Islet of Langerhans (tissue), 1 donor: ENCODE measurements around the gene KCNMA1.
"Not testable (repeated sequence)": the region's sequence is repeated elsewhere in the genome, so short reads cannot be mapped to it uniquely, and the experiment has no call there.

Source experiments
- FAIRE-seq: peaks from one replicate; lab custom pipeline; 2011; peaks lifted over from hg19 to GRCh38; lab: Jason Lieb, UNC

Gene KCNMA1

DNA sequence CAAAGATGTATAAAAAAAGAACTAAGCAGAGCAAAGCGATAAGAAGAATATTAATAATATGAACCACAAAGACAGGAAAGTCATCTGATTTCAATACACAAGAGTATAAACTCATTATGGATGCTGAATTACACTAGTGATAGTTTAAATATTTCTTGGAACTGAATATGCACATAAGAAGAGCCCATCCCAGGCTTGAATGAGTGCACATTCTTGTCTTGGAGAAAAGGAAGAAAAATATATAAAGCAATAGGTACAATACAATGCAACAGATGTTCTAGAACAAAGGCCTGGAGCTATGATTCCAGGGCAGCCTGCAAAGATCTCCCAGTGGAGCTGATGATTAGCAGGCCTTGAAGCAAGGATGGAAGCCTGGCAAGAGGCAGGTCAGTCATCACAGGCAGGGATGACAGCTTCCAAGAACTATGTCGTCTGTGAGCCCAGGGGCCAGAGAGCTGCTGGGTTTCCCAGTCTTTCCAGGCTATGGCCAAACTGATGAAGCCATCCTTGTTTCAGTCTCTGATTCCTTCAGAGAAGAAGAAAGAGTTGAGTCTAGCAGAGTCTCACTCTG, 277.6 kb downstream of the KCNMA1 start:
- no peak for FAIRE-seq

DNA sequence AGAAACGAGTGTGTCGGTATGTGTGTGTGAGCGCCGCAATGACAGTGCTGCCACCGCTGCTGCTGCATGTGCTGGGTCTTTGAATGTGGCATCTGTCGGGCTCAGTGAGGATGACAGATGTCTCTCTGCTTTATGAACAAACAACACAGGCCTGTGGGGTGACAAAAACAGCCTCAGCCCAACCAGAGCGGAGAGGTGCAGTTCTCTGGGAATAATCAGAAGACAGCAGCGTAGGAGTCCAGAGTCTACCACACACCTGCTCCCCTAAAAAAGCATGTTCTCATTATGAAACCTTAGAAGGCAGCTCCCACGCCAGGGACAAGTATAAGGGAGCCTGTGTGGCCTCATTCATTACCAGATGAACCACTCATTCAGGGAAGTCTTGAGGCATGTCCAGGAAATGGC, 278.3 kb downstream of the KCNMA1 start:
- no peak for FAIRE-seq

DNA sequence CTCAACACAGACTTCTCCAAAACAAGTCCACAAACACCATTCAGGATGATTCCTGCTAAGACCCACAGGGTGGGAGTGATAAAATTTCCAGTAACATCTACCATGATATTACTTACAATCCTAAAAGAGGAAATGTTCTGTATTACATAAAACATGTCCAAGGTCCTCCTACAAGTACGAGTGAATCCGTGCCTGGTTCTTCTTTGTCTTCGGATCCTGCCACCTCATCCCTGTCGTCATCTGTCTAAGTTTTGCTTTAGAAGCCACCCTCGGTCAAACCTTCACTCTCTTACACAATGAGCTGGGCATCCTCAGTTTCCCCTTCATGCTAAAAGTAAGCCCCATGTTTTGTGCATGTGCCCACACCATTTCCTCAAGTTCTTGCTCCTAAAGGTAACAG, 279.0 kb downstream of the KCNMA1 start:
- no peak for FAIRE-seq

DNA sequence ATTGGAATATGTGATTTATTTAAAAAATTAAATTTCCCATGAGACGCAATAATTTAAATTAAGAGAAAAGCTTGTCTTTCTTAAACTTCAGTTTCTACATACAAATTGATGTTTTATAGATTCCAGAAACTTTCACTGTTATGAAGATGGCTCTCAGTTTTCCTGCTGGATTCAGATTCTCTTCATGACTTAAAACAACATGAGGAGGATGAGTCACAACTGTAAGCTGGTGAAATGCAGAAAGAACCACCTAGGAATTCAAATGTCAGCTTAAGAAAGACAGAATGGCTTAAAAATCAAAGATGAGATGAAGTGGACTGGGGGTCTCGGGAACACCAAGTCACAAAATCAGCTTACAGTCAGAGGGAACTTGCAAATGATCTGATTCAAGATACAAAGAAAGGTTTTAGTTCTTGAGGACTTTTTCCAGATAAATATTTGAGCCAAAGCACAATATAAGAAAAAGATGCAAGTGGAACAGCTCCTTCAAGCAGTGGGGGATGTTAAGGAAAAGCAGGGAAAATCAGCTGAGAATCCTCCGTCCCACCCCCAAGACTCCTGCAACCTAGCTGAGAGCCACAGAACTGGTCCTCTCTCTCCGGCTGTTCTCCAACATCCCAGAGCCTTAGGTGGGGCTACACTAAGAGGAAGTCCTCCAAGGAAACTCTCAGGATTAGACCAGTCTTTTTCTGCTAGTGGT, 279.8 kb downstream of the KCNMA1 start:
- peak; percentile 92 for FAIRE-seq

DNA sequence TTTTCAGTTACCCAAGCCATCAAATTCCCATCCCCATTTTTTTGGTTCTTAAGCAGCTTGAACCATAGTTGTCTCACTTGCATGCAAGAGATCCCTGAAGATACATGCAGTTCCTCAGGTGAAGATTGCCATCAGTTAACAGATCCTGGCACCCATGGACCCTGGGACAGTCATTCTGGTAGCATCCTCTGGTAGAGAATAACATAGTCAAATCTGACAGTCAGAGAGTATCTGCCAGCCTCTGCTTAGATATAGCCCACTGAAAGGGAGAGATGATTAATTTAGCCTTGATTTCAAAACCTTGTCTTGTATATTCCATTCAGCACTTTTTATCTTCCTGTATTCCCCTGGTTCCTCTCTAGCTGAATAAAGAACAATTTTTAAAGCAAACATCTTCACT, 280.4 kb downstream of the KCNMA1 start:
- FAIRE-seq, result no peak

DNA sequence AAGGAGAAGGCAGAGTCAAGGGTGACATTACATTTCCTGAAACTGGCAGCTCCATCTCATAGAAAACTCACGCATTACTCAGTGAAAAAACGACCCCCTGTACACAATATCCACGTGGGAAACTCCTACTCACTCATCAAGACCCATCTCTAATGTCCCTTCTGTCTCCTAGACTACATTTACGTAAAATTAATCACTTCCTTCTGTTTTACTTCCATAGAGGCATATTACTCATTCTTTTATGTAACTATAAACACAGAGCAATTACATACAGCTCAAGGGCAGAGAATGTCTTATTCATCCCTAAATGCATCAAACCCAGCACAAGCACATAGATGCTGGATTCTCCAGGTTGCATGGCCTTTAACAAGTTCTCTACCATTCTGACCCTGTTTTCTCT, 281.8 kb downstream of the KCNMA1 start:
- no peak for FAIRE-seq

DNA sequence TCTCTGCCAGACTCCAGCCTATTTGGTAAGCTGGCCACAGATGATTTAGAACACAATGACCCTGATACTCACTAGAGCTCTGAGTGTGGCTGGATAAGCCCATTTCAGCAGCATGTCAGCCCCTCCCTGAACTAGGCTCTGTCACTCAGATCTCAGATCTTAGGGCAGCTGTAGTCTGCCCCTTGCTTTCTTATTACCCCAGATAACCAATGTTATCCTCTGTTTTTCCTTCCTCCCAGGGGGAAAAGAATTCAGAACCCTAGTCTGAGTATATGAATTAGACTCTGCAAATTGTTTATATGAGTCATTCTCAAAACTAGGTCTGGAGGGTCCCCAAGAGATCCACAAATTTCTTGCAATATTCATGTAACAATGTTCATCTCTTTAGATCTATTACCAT, 286.2 kb downstream of the KCNMA1 start:
- FAIRE-seq, result no peak

DNA sequence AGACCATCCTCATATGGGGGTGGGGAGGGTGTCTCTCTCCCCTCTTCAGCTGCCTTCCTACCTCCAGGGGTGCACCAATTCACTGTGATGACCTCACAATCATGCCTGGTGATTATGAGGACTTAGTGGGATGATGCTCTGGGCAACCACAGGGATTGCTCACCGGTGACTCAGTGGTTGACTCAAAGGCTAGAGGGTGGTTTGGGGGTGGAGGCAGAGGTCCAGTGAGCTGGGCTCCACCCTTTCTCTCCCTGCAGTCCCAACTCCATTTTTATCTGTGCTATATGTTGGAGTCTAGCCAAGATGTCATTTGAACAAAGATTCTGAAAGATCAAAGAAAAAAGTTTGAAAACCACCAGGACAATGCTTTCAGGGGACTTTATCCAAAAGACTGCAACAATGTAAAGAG, 286.9 kb downstream of the KCNMA1 start:
- FAIRE-seq, result no peak

DNA sequence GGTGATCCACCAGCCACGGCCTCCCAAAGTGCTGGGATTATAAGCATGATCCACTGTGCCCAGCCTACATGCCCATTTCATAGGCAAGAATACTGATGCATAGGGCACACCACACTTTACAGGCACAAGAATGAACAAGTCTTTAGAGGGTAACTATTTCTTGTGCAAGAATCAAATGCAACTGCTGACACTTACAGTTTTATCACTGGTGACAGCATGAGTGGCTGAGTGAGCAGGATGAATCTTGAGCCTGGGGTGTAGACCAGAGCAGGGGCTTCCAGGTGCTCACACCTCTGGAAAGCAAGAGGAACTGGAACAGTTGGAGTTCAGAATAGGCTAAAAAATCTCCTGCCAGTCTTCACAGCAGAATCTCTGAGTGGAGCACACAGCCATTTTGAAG, 287.5 kb downstream of the KCNMA1 start:
- FAIRE-seq, result no peak

DNA sequence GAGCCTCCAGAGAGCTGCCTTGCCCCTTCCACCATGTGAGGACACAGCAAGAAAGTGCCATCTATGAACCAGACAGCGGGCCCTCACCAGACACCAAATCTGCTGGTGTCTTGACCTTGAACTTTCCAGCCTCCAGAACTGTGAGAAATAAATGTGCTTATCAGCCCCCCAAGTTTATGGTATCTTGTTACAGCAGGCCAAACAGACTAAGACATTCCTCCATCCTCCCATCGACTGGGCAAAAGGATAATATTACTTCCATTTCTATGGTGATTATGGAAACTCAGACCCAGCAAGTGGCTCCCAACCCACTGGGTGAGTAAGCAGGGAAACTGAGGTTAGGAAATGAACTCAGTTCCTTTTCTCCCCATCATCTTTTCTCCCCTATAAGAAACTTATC, 288.4 kb downstream of the KCNMA1 start:
- no peak for FAIRE-seq

DNA sequence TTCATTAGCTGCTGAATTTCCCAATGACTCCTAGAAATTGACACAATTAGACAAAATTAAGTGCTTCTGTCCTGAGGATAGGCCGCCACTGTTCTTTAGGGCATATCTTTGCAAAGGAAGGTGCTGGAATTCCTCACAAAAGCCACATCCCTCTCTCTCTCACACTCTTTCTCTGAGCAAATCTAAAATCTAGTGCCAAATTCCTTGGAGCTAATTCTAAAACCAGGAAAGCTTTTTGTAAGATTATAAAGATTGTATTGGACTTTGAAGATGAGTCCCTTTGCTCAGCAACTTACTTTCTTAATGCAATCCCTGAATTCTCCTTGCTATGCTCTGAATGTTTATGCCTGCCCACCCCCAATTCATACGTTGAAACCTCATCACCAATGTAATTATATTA, 288.9 kb downstream of the KCNMA1 start:
- no peak for FAIRE-seq

DNA sequence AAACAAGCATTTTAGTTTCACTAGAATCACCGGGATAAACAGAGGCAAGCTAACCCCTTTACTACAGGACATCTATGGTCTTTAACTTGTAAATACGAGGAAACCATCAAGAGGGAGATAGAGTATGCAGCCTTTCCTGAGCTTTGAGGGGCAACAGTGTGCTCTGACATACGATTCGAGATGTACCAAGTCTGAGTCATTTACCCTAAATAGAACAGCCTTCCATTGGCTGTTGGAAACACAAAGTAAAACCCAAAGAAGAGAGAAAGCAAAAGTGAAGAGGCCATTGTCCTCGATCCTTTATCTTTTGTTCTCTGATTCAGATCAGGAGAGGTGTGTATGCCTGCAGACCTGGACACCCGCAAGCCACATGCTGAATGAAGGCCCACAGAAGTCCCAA, 289.5 kb downstream of the KCNMA1 start:
- no peak for FAIRE-seq

DNA sequence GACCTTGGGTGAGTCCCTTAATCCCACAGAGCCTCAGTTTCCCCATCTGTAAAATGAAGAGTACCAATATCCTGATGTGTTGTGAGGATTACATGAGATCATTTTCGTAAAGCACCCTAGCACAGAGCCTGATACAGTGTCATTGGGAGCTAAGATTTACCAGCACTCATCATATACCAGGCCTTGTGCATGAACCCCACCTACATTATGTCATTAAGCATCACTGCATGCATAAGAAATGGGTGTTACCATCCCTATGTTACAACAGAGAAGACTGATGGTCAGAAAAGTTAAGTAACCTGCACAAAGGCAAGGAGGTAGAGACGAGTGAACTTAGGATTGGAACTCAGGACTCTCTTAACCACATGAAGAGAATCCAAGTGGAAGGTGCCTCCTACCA, 290.6 kb downstream of the KCNMA1 start:
- no peak for FAIRE-seq

DNA sequence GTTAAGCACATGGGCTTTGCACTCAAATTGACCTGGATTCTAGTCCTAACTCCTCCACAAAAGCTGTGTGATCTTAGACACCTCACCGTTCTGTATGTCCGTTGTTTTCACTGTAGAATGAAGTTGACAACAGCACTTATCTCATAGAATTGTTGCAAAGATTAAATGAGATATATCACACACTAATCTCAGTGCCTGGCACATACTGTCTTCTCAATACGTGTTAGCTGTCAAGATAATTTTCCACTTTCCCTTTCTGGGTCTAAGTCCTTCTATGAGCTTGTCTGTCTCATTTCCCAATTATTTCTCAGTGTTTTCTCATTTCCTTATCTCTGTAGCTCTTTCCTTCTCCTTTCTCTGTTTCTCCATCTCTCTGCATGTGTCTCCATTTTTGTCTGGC, 296.6 kb downstream of the KCNMA1 start:
- FAIRE-seq, result no peak

DNA sequence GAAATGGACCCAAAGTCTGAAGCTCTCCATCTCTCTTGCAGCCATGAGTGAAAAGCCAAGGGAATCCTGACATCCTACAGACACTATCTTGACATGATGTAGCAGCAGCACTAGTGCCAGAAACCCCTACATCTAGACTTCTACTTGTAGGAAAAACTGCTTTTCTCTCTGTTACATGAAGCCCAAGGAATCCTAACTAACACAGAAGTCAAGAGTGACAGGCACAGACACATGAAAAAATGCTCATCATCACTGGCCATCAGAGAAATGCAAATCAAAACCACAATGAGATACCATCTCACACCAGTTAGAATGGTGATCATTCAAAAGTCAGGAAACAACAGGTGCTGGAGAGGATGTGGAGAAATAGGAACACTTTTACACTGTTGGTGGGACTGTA, 297.7 kb downstream of the KCNMA1 start:
- FAIRE-seq, result not testable (repeated sequence)

DNA sequence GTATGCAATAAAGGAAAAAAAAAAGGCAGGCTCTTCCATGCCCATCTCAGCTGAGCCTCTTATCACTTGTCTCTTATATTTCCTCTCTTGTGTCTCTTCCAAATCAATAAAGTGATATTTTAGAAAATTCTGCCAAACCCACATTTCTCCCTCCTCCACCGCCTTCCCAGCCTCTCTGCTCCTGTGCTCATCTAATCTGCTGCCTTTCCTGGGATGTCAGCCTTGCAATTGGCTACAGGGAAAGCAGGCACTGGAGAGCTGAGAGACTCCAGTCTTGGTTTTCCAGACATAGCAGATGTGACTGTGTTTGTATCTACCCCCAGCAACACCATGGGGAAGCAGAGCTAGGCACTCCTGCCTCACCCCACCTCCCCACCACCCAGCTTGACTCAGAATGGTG, 298.4 kb downstream of the KCNMA1 start:
- FAIRE-seq, result no peak

DNA sequence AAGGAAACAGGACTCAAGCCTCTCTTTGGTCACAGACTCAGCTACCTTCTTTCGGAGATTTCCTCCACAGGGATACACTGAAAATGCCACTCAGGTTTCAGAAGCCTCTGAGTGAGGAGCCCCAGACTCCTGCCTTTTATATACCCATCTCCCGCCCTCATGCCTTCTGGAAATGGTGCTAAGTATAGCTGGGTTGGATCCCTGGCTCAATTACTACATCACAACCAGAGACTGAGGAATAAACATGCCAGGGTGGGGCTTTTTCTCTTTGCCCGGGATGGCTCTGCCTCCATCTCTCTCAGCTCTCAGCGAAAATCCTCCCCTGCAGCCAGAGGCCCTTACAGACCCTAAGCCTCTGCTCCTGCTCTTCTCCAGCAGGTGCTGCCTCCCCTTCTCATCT, 299.5 kb downstream of the KCNMA1 start:
- no peak for FAIRE-seq

DNA sequence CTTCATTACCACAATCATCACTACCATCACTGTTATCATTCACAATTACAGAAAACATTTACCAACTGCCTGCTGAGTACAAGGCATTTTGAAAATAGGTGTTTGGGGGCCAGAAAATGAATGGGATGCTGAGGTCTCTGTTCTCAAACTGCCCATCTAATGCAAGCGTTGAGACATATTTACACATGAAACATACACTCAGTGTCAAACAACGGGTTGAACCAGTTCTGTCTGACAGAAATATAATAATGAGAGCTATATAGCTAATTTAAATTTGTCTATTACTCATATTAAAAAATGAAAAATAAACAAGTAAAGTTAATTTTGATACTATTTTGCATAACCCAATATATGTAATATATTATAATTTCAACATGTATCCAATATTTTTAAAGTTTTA, 303.1 kb downstream of the KCNMA1 start:
- peak; percentile 58 for FAIRE-seq

DNA sequence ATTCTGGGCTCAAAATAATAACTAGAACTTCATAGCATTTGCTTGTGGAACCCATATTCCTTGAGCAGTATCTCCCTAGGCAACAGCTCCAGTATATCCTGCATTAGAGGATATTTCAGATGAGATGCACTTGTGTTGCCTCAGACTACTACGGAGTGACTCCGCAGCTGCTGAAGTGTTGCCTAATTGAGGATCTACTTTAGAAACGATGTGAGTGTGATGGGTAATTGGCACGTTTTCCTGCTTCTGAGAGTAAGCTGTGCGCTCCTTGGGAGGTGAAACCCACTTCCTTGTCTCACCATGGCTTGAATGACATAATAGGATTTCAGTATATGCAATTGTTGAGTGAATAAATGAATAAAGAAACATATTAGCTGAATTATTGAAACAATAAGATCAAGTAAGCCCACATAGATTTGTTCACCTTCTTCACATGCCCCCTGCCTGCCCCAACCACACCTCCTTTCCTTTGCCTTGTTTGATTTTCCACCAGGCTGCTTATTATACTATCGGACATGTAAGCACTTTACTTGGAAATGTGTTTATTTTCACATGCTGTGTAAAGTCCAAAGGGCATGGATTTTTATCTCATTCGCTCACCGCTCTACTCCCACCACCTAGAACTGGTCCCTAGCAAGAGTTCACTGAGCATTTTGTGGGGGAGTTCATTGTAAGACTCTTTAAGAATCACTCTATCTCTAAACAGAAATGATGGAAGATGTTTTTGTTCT, 303.8 kb downstream of the KCNMA1 start:
- peak; percentile 100 for FAIRE-seq

DNA sequence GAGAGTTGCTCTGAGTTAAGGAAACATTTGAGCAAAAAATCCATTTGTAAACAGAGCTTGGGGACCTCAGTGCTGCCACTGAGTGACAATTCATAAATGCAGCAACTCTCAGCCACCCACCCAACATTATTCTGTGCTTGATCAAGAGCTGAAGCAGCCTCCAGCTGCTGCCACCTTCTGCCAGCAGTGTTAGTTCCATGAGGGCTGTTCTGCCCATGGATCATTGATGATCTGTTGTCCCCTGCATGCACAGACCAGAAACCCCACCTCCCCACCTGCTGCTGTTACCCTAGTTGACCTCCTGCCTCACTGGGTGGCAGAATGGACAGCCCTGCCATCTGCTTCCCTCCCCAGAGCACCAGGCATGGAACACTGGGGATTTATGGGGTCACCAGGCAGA, 305.4 kb downstream of the KCNMA1 start:
- peak; percentile 96 for FAIRE-seq

DNA sequence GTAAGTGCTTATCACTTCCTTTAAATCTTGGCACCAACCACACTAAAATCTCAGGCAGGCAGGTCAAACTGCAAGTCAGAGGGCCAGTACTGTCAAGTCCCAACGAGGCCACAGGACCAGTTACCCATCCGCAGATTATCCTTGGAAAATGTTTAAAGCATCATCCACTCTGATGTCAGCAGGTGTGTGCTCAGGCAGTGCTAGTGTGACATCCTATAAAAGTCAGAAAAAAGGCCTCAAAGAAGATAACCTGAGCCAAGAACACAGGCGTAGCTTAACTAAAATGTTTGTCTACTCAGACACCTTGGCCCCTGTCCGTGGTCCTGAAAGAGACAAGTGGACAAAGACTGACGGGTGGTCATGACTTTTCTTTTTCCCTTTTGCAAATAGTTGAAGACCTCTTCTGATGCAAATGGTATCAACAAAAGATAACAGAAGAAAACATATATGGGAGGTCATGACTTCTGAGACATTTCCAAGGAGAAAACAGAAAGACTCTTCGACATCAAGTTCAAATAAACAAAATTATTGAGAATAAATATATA, 309.3 kb downstream of the KCNMA1 start:
- no peak for FAIRE-seq

DNA sequence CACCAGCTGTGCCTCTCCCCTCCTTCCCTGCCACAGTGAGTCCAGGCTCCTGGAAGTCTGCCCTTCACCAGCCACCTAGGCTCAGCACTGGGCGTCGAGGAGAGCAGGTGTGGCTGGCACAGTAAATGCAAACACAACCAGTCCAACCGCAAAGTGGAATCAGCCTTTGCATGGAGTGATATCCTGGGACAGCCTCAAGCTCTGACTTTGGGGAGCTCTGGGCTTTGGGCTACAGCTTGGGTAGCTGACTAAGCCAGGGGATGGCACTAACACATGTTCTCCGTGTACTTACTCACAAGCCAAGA, 312.4 kb downstream of the KCNMA1 start:
- no peak for FAIRE-seq

DNA sequence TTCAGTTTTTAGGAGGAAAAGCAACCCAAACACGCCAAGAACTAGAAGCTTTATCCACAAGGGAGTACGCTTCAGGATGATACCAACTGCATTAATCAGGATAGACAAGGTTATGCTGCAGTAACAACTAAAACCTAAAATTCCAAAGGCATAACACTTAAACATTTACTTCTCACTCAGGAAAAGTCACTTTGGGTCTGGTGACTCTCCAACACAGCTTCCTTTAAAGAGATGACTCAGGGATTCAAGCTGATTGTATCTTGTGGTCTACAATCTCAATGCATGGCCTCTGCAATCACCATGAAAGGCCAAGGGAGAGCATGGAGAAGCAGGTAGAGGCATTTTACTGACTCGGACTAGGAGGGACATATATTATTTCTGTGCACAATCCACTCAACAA, 315.8 kb downstream of the KCNMA1 start:
- no peak for FAIRE-seq

DNA sequence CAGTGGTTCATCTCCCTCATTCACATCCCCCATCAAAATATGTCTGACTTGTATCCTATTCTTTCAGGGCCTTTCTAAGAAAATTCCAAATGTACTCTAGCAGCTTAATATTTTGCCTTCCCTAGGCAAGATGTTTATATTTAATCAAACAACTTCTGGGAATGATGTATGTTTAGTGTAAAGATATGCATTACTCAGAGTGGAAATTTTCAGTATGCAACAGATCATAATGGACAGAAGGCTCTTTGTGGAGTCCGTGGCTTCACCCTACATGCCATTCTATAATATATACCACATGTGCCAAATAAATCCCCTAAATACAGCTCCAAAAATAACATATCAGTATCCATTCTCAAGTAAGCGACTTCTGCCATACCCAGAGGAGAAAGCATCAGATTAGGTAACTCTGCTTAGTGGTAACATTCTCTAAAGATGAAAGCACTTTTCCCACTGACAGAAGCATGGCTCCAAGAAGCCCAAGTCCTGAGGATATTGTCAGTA, 316.6 kb downstream of the KCNMA1 start:
- FAIRE-seq, result no peak
